Ecto neural progenitor cell (in vitro differentiated cells): ENCODE results near the gene C1GALT1.
"Not testable (repeated sequence)": the region's sequence is repeated elsewhere in the genome, so short reads cannot be mapped to it uniquely, and the experiment has no call there.

Experiments
- DNase-seq: peaks from one replicate; pipeline ENCODE4 v3.0.0-alpha.2; 2018; ENCODE audit warnings: low spot score

C1GALT1 gene

GRCh38 chr7:7237201-7237977, 55.0 kb downstream of the C1GALT1 start:
- DNase-seq, result no peak

GRCh38 chr7:7237978-7238267, 55.6 kb downstream of the C1GALT1 start:
- no peak for DNase-seq

- no peak for DNase-seq
Observed at GRCh38 chr7:7239346-7239745, 57.0 kb downstream of the C1GALT1 start.

GRCh38 chr7:7242899-7243298, 60.6 kb downstream of the C1GALT1 start:
- no peak for DNase-seq

GRCh38 chr7:7245233-7245632, 62.9 kb downstream of the C1GALT1 start:
- DNase-seq, result not testable (repeated sequence)

- no peak for DNase-seq
Observed at GRCh38 chr7:7246223-7246622, 63.9 kb downstream of the C1GALT1 start.

- DNase-seq, result no peak
Observed at GRCh38 chr7:7247658-7248057, 65.3 kb downstream of the C1GALT1 start.

- DNase-seq, result no peak
Observed at GRCh38 chr7:7249814-7250213, 67.5 kb downstream of the C1GALT1 start.

GRCh38 chr7:7251742-7252141, 69.4 kb downstream of the C1GALT1 start:
- DNase-seq, result no peak

- no peak for DNase-seq
Observed at GRCh38 chr7:7254319-7254718, 72.0 kb downstream of the C1GALT1 start.

GRCh38 chr7:7254908-7255307, 72.6 kb downstream of the C1GALT1 start:
- no peak for DNase-seq

GRCh38 chr7:7256731-7257274, 74.5 kb downstream of the C1GALT1 start:
- no peak for DNase-seq

- DNase-seq, result no peak
Observed at GRCh38 chr7:7257899-7258692, 75.8 kb downstream of the C1GALT1 start.

GRCh38 chr7:7261863-7262262, 79.5 kb downstream of the C1GALT1 start:
- no peak for DNase-seq

- no peak for DNase-seq
Observed at GRCh38 chr7:7263297-7264230, 81.2 kb downstream of the C1GALT1 start.

GRCh38 chr7:7264306-7265040, 82.1 kb downstream of the C1GALT1 start:
- DNase-seq, result no peak

GRCh38 chr7:7265081-7266075, 83.0 kb downstream of the C1GALT1 start:
- no peak for DNase-seq

GRCh38 chr7:7266257-7266881, 84.0 kb downstream of the C1GALT1 start:
- no peak for DNase-seq

- no peak for DNase-seq
Observed at GRCh38 chr7:7271094-7271874, 88.9 kb downstream of the C1GALT1 start.
